HCT116 (cell line): Measurements from ENCODE around the gene TSPAN7. TPM values are rescaled to one million over a fixed set of nuclear protein-coding genes. Genes with fewer than 3 reads are reported as not detected.

ENCODE experiments used
- ATAC-seq: fragments of 200-7000 bp; cut with Tn5 transposase; 2 replicates; pipeline ENCODE4 v1.9.1; 2020; ENCODE audit warnings: mild to moderate bottlenecking, moderate library complexity
- BruUV-seq: library from RNA; stranded (reverse); fragments of 400-500 nt; replicated peaks from 2 replicates; lab custom pipeline; 2021; lab: Mats Ljungman, UMichigan
- CTCF ChIA-PET: fragments of 300-600 bp; sonication (Branson Sonifier 250); formaldehyde crosslinking; loops from one replicate; lab custom pipeline; 2021; ENCODE audit warnings: antibody characterized with exemption; lab: Charles Lee
- POLR2A ChIA-PET: fragments of 300-600, 350-600 bp; sonication (Branson Sonifier 250); formaldehyde crosslinking; loops from one replicate; lab custom pipeline; 2021; ENCODE audit warnings: antibody characterized with exemption; lab: Charles Lee
- RAD21 ChIA-PET, 2 experiments: fragments of 300-600 bp; sonication (Branson Sonifier 250); formaldehyde crosslinking; loops; one replicate each; lab custom pipeline; 2023; ENCODE audit warnings: low total read pairs in 2 of 2; ENCODE audit not compliant: uncharacterized antibody in 2 of 2, unreplicated experiment in 2 of 2, low non-redundant PET in 1 of 2; lab: Charles Lee
- DNase-seq: peaks from one replicate; pipeline ENCODE4 v3.0.0-alpha.2; 2010; ENCODE audit warnings: low read depth, low spot score
- H2AFZ ChIP-seq: fragments of 200-600 bp; shearing (Covaris generic), sonication (generic); 2 replicates; pipeline ENCODE4 v1.6.1; 2017; ENCODE audit warnings: low read depth, mixed run types, mixed read lengths, antibody characterized with exemption, low read length; ENCODE audit not compliant: poor library complexity, severe bottlenecking
- H3K27ac ChIP-seq: 2 replicates; pipeline ENCODE4 v1.5.1; 2012; ENCODE audit warnings: low read depth, low read length
- H3K27me3 ChIP-seq: fragments of 200-600 bp; sonication (generic); 2 replicates; pipeline ENCODE4 v1.6.1; 2016; ENCODE audit warnings: mixed run types, low read length, mixed read lengths; ENCODE audit not compliant: insufficient read depth
- H3K36me3 ChIP-seq, 2 experiments: fragments of 200-500 bp in 1 of 2; fragments of 200-600 bp in 1 of 2; sonication (Bioruptor generic) in 1 of 2; sonication (generic) in 1 of 2; 2 replicates each; pipeline versions ENCODE4 v1.5.1 to v1.6.1; 2014 to 2016; ENCODE audit warnings: low read length in 2 of 2, inconsistent platforms in 1 of 2, mixed read lengths in 1 of 2, mixed run types in 1 of 2; ENCODE audit not compliant: insufficient read depth in 2 of 2, control insufficient read depth in 1 of 2
- H3K4me1 ChIP-seq, 2 experiments: fragments of 200-600 bp in 1 of 2; sonication (generic) in 1 of 2; 2 replicates each; pipeline versions ENCODE4 v1.5.1 to v1.6.1; 2012 to 2017; ENCODE audit warnings: low read length in 2 of 2, inconsistent platforms in 1 of 2, mild to moderate bottlenecking in 1 of 2, mixed read lengths in 1 of 2, mixed run types in 1 of 2, moderate library complexity in 1 of 2; ENCODE audit not compliant: insufficient read depth in 2 of 2, control insufficient read depth in 1 of 2
- H3K4me2 ChIP-seq: fragments of 200-600 bp; sonication (generic); 2 replicates; pipeline ENCODE4 v1.6.1; 2017; ENCODE audit warnings: mixed run types, low read length, mixed read lengths
- H3K4me3 ChIP-seq, 2 experiments: fragments of 200-600 bp in 1 of 2; sonication (generic) in 1 of 2; replicated peaks in 1 of 2; 2 replicates each; pipeline ENCODE4 v1.5.1; 2011 to 2016; ENCODE audit warnings: low read length in 2 of 2, control low read depth in 1 of 2, low read depth in 1 of 2, mild to moderate bottlenecking in 1 of 2, mixed read lengths in 1 of 2, mixed run types in 1 of 2
- H3K79me2 ChIP-seq: fragments of 200-600 bp; sonication (generic); 2 replicates; pipeline ENCODE4 v1.6.1; 2017; ENCODE audit warnings: mild to moderate bottlenecking, mixed run types, low read length, moderate library complexity, mixed read lengths; ENCODE audit not compliant: insufficient read depth
- H3K9ac ChIP-seq: fragments of 200-600 bp; sonication (generic); 2 replicates; pipeline ENCODE4 v1.6.1; 2016; ENCODE audit warnings: low read length, mixed read lengths
- H3K9me2 ChIP-seq: fragments of 200-600 bp; sonication (generic), shearing (Covaris generic); 2 replicates; pipeline ENCODE4 v1.6.1; 2017; ENCODE audit warnings: mixed run types, mild to moderate bottlenecking, moderate library complexity; ENCODE audit not compliant: insufficient read depth
- H3K9me3 ChIP-seq, 2 experiments: fragments of 200-500 bp in 1 of 2; fragments of 200-600 bp in 1 of 2; sonication (Bioruptor generic) in 1 of 2; sonication (generic) in 1 of 2; 2 replicates each; pipeline ENCODE4 v1.6.1; 2014 to 2017; ENCODE audit warnings: low read length in 2 of 2, mixed read lengths in 2 of 2, inconsistent platforms in 1 of 2, low read depth in 1 of 2, mild to moderate bottlenecking in 1 of 2, mixed run types in 1 of 2, moderate library complexity in 1 of 2; ENCODE audit not compliant: control insufficient read depth in 1 of 2, insufficient read depth in 1 of 2
- H4K20me1 ChIP-seq: fragments of 200-600 bp; sonication (generic), shearing (Covaris generic); 2 replicates; pipeline ENCODE4 v1.6.1; 2017; ENCODE audit warnings: mixed run types, mild to moderate bottlenecking, moderate library complexity; ENCODE audit not compliant: insufficient read depth
- ATF3 ChIP-seq: IDR thresholded peaks from 2 replicates; pipeline ENCODE4 v1.6.1; 2012
- CTCF ChIP-seq, 3 experiments: fragments of 200-600 bp in 1 of 3; sonication (generic) in 1 of 3; IDR thresholded peaks in 2 of 3; conservative IDR thresholded peaks in 1 of 3; 2 replicates each; pipeline ENCODE4 v1.5.1; 2012 to 2017; ENCODE audit warnings: low read depth in 2 of 3, low read length in 2 of 3, antibody characterized with exemption in 1 of 3, borderline replicate concordance in 1 of 3, control low read depth in 1 of 3, mild to moderate bottlenecking in 1 of 3, mixed read lengths in 1 of 3, mixed run types in 1 of 3, moderate library complexity in 1 of 3; ENCODE audit not compliant: insufficient read depth in 1 of 3
- EGR1 ChIP-seq: IDR thresholded peaks from 2 replicates; pipeline ENCODE4 v1.6.1; 2012; ENCODE audit warnings: low read depth
- EZH2 ChIP-seq: fragments of 200-600 bp; sonication (generic); IDR thresholded peaks from 2 replicates; pipeline ENCODE4 v1.6.1; 2017; ENCODE audit warnings: antibody characterized with exemption, mixed run types
- EZH2phosphoT487 ChIP-seq: fragments of 200-600 bp; IDR thresholded peaks from 2 replicates; pipeline ENCODE4 v1.6.1; 2018; ENCODE audit warnings: antibody characterized with exemption, borderline replicate concordance
- MAX ChIP-seq: IDR thresholded peaks from 2 replicates; pipeline ENCODE4 v1.6.1; 2012
- POLR2A ChIP-seq: IDR thresholded peaks from 2 replicates; pipeline ENCODE4 v1.7.0; 2011; ENCODE audit warnings: borderline replicate concordance; ENCODE audit not compliant: insufficient read depth, insufficient read length; ENCODE audit errors: extremely low read depth
- POLR2AphosphoS5 ChIP-seq: IDR thresholded peaks from 2 replicates; pipeline ENCODE4 v1.6.1; 2011; ENCODE audit warnings: mild to moderate bottlenecking, low read depth, low read length, moderate library complexity
- SIN3A ChIP-seq: IDR thresholded peaks from 2 replicates; pipeline ENCODE4 v1.6.1; 2012; ENCODE audit warnings: low read depth
- SRF ChIP-seq: IDR thresholded peaks from 2 replicates; pipeline ENCODE4 v1.6.1; 2012; ENCODE audit warnings: low read depth
- ZBTB33 ChIP-seq: IDR thresholded peaks from 2 replicates; pipeline ENCODE4 v1.6.1; 2011; ENCODE audit warnings: mild to moderate bottlenecking, low read length, moderate library complexity; ENCODE audit not compliant: insufficient replicate concordance; ENCODE audit errors: extremely low read depth
- ZNF274 ChIP-seq: fragments of 200-500 bp; sonication (Bioruptor generic); IDR thresholded peaks from 2 replicates; pipeline ENCODE4 v1.6.1; 2014; ENCODE audit warnings: mild to moderate bottlenecking, low read depth, low read length, inconsistent platforms
- intact Hi-C: fragments of 100-400 bp; cut with micrococcal nuclease; formaldehyde crosslinking; loops from 2 replicates; pipeline ENCODE4 v1.10.0; 2022
- total RNA-seq: library from RNA; stranded (reverse); gene quantifications from one replicate; pipeline ENCODE4 v1.2.1, GENCODE V29; 2021; ENCODE audit not compliant: unreplicated experiment

TSPAN7 gene
- total RNA-seq, 1 experiment from 2014 or later = 2.9 TPM

GRCh38 chrX:38614485-38614884, 53.1 kb downstream of the TSPAN7 start:
- no peak overlapping the region for H3K9ac ChIP-seq

More at GRCh38 chrX:38614485-38614884, 53.1 kb downstream of the TSPAN7 start:
- Histone ChIP-seq H3K27me3 (peaks cover 7% of the 10 kb centered on the region; the same call in 1 of the 2 replicates), H3K4me3 (no peak overlapping the region), H2AFZ (no peak overlapping the region), H3K79me2 (no peaks in the 10 kb centered on the region), H3K9me2 (no peaks in the 10 kb centered on the region), H3K36me3 (no peaks in the 10 kb centered on the region), H3K4me1 (no peaks in the 10 kb centered on the region), H3K4me2 (no peak overlapping the region), H3K9me3 (no peaks in the 10 kb centered on the region), H3K27ac (no peak overlapping the region), H4K20me1 (no peaks in the 10 kb centered on the region)
- intact Hi-C loops = no loop called here
- CTCF ChIA-PET = no interaction called here
- RAD21 ChIA-PET = no interaction called here
- no peak for DNase-seq
- POLR2A ChIA-PET = no interaction called here
- TF ChIP-seq POLR2A = no peak
- TF ChIP-seq POLR2AphosphoS5 = no peak
- no peak for TF ChIP-seq SIN3A
- TF ChIP-seq EZH2phosphoT487 = no peak
- no peak for TF ChIP-seq EZH2
- no peak for TF ChIP-seq SRF
- no peak for TF ChIP-seq EGR1
- no peak for TF ChIP-seq CTCF (IDR thresholded peaks at IDR 0.05 in 2 of 3, conservative IDR thresholded peaks at IDR 0.05 in 1 of 3; ENCODE audit: borderline replicate concordance in 1 of 3, insufficient read depth in 1 of 3, low read depth in 2 of 3, low read length in 2 of 3)
- no peak for TF ChIP-seq MAX
- no peak for TF ChIP-seq ZNF274
- TF ChIP-seq ZBTB33 = no peak
- no peak for TF ChIP-seq ATF3
- no TSS peak for BruUV-seq
- ATAC-seq = no peak
